H9 (cell line): ENCODE data around the gene ERMP1. TPM values are rescaled to one million over a fixed set of nuclear protein-coding genes. Genes with fewer than 3 reads are reported as not detected.

ENCODE experiments used
- DNase-seq: peaks from one replicate; pipeline ENCODE4 v3.0.0-alpha.2; 2017
- H2AFZ ChIP-seq: one replicate; pipeline ENCODE4 v1.6.1; 2013; ENCODE audit warnings: mild to moderate bottlenecking, low read length, control low read depth, moderate library complexity
- H2AK5ac ChIP-seq: 2 replicates; pipeline ENCODE4 v1.6.1; 2013; ENCODE audit warnings: low read length, control low read depth, mixed read lengths; ENCODE audit not compliant: insufficient read length
- H2BK120ac ChIP-seq: one replicate; pipeline ENCODE4 v1.6.1; 2013; ENCODE audit warnings: low read depth, mild to moderate bottlenecking, low read length, control low read depth, inconsistent platforms; ENCODE audit not compliant: poor library complexity, severe bottlenecking
- H2BK12ac ChIP-seq: 2 replicates; pipeline ENCODE4 v1.6.1; 2013; ENCODE audit warnings: low read length, control low read depth, mixed read lengths, low read depth; ENCODE audit not compliant: insufficient read length
- H2BK15ac ChIP-seq: 2 replicates; pipeline ENCODE4 v1.6.1; 2013; ENCODE audit warnings: low read depth, low read length, control low read depth
- H2BK20ac ChIP-seq: one replicate; pipeline ENCODE4 v1.6.1; 2013; ENCODE audit warnings: low read depth, mild to moderate bottlenecking, low read length, control low read depth, inconsistent platforms; ENCODE audit not compliant: poor library complexity, severe bottlenecking
- H2BK5ac ChIP-seq: 2 replicates; pipeline ENCODE4 v1.6.1; 2013; ENCODE audit warnings: low read length, control low read depth, mixed read lengths; ENCODE audit not compliant: insufficient read length
- H3K14ac ChIP-seq: 2 replicates; pipeline ENCODE4 v1.6.1; 2013; ENCODE audit warnings: low read length, control low read depth; ENCODE audit not compliant: insufficient read depth
- H3K18ac ChIP-seq: 2 replicates; pipeline ENCODE4 v1.6.1; 2013; ENCODE audit warnings: low read depth, mild to moderate bottlenecking, mixed read lengths, low read length, control low read depth; ENCODE audit not compliant: insufficient read length
- H3K23ac ChIP-seq: 2 replicates; pipeline ENCODE4 v1.6.1; 2013; ENCODE audit warnings: low read length, control low read depth, mixed read lengths, low read depth; ENCODE audit not compliant: insufficient read length
- H3K23me2 ChIP-seq: 2 replicates; pipeline ENCODE4 v1.6.1; 2013; ENCODE audit warnings: low read depth, mild to moderate bottlenecking, mixed read lengths, low read length, control low read depth; ENCODE audit not compliant: insufficient read length, poor library complexity, severe bottlenecking
- H3K27ac ChIP-seq: 2 replicates; pipeline ENCODE4 v1.5.1; 2013; ENCODE audit warnings: low read length, control low read depth, mixed read lengths, low read depth; ENCODE audit not compliant: insufficient read length
- H3K27me3 ChIP-seq: 2 replicates; pipeline ENCODE4 v1.6.1; 2013; ENCODE audit warnings: low read length, control low read depth, inconsistent platforms; ENCODE audit not compliant: insufficient read depth
- H3K4ac ChIP-seq: 2 replicates; pipeline ENCODE4 v1.6.1; 2013; ENCODE audit warnings: low read depth, mild to moderate bottlenecking, control low read depth, inconsistent platforms, low read length, moderate library complexity
- H3K4me1 ChIP-seq: 2 replicates; pipeline ENCODE4 v1.6.1; 2013; ENCODE audit warnings: low read length, control low read depth, inconsistent platforms; ENCODE audit not compliant: insufficient read depth
- H3K4me2 ChIP-seq: 2 replicates; pipeline ENCODE4 v1.6.1; 2013; ENCODE audit warnings: low read length, control low read depth, mixed read lengths; ENCODE audit not compliant: insufficient read length, insufficient read depth
- H3K56ac ChIP-seq: 2 replicates; pipeline ENCODE4 v1.6.1; 2013; ENCODE audit warnings: low read depth, mild to moderate bottlenecking, mixed read lengths, low read length, control low read depth; ENCODE audit not compliant: insufficient read length
- H3K79me1 ChIP-seq: 2 replicates; pipeline ENCODE4 v1.6.1; 2013; ENCODE audit warnings: low read depth, mild to moderate bottlenecking, moderate library complexity, low read length, control low read depth, inconsistent platforms; ENCODE audit not compliant: insufficient read depth, poor library complexity, severe bottlenecking
- H3K79me2 ChIP-seq: 2 replicates; pipeline ENCODE4 v1.6.1; 2013; ENCODE audit warnings: low read length, control low read depth, inconsistent platforms; ENCODE audit not compliant: insufficient read depth
- H3K9ac ChIP-seq: 2 replicates; pipeline ENCODE4 v1.6.1; 2013; ENCODE audit warnings: low read length, control low read depth, mixed read lengths; ENCODE audit not compliant: insufficient read length; ENCODE audit errors: extremely low read depth
- H3K9me3 ChIP-seq: one replicate; pipeline ENCODE4 v1.6.1; 2013; ENCODE audit warnings: low read depth, low read length, inconsistent platforms; ENCODE audit not compliant: control insufficient read depth
- H3T11ph ChIP-seq: one replicate; pipeline ENCODE4 v1.6.1; 2013; ENCODE audit warnings: mild to moderate bottlenecking, low read length, control low read depth, inconsistent platforms
- H4K20me1 ChIP-seq: one replicate; pipeline ENCODE4 v1.6.1; 2013; ENCODE audit not compliant: control insufficient read depth, insufficient read length, insufficient read depth
- H4K5ac ChIP-seq: 2 replicates; pipeline ENCODE4 v1.6.1; 2013; ENCODE audit warnings: low read depth, mild to moderate bottlenecking, mixed read lengths, low read length, control low read depth; ENCODE audit not compliant: insufficient read length
- H4K8ac ChIP-seq: replicated peaks from 2 replicates; pipeline ENCODE4 v1.6.1; 2013; ENCODE audit warnings: low read length, control low read depth, mixed read lengths, low read depth; ENCODE audit not compliant: insufficient read length
- H4K91ac ChIP-seq: 2 replicates; pipeline ENCODE4 v1.6.1; 2013; ENCODE audit warnings: low read depth, mild to moderate bottlenecking, moderate library complexity, mixed read lengths, low read length, control low read depth; ENCODE audit not compliant: insufficient read length
- H3K27ac Mint-ChIP-seq, 3 experiments: 2 replicates in 2 of 3; 3 replicates in 1 of 3; pipeline ENCODE4 v1.8.0; 2020 to 2021; ENCODE audit warnings: mixed read lengths in 3 of 3, mild to moderate bottlenecking in 1 of 3, moderate library complexity in 1 of 3
- H3K27me3 Mint-ChIP-seq: 2 replicates; pipeline ENCODE4 v1.8.0; 2021; ENCODE audit warnings: low read depth, mild to moderate bottlenecking, moderate library complexity, mixed read lengths
- H3K36me3 Mint-ChIP-seq, 3 experiments: 2 replicates in 2 of 3; 3 replicates in 1 of 3; pipeline ENCODE4 v1.8.0; 2020 to 2021; ENCODE audit warnings: low read depth in 3 of 3, mixed read lengths in 3 of 3; ENCODE audit not compliant: insufficient read depth in 1 of 3
- H3K4me1 Mint-ChIP-seq, 2 experiments: 2 replicates each; pipeline ENCODE4 v1.8.0; 2020; ENCODE audit warnings: mixed read lengths in 2 of 2
- H3K4me3 Mint-ChIP-seq, 2 experiments: 2 replicates in 1 of 2; 3 replicates in 1 of 2; pipeline ENCODE4 v1.8.0; 2020 to 2021; ENCODE audit warnings: mild to moderate bottlenecking in 2 of 2, mixed read lengths in 2 of 2, moderate library complexity in 1 of 2
- H3K9me3 Mint-ChIP-seq, 2 experiments: 2 replicates in 1 of 2; 3 replicates in 1 of 2; pipeline ENCODE4 v1.8.0; 2020; ENCODE audit warnings: mild to moderate bottlenecking in 2 of 2, mixed read lengths in 2 of 2, moderate library complexity in 1 of 2
- WGBS: extraction: QIAGEN DNeasy Blood & Tissue Kit; methylation state at CpG from one replicate; pipeline ENCODE4 v1.1.7; 2013; ENCODE audit warnings: missing lambda C conversion rate, low lambda C conversion rate, mixed read lengths; ENCODE audit not compliant: insufficient read length; ENCODE audit errors: extremely low coverage; 5-methylcytosine and 5-hydroxymethylcytosine counted together
- total RNA-seq: library from RNA; stranded (reverse); gene quantifications from 2 replicates; pipeline ENCODE4 v1.2.1, GENCODE V29; 2021
- TF ChIP-seq, protein P1 (sequence below): fragments of 200-600 bp; sonication (generic); conservative IDR thresholded peaks from 3 replicates; pipeline ENCODE4 v1.8.0; 2021; ENCODE audit warnings: antibody characterized with exemption, mild to moderate bottlenecking

ERMP1 gene
- total RNA-seq, 1 experiment from 2014 or later, result 20.2 TPM

- H3K4me1 Mint-ChIP-seq, result peaks cover 0 to 2% of the 10 kb centered on the region in 2 experiments; a peak in 2 of 4 replicates
- H3K27ac Mint-ChIP-seq, result no peak overlapping the region
- no peak overlapping the region for H2BK12ac ChIP-seq
- no peak overlapping the region for H3K27ac ChIP-seq
- H3K4me2 ChIP-seq, result no peak overlapping the region
- H3K27me3 ChIP-seq, result no peaks in the 10 kb centered on the region
- H4K8ac ChIP-seq, result no peak overlapping the region
- no peaks in the 10 kb centered on the region for H3K36me3 Mint-ChIP-seq
- no peak overlapping the region for H2BK15ac ChIP-seq
- DNase-seq, result no peak
- H3K23ac ChIP-seq, result no peak overlapping the region
- no peak overlapping the region for H3K56ac ChIP-seq
- no peaks in the 10 kb centered on the region for H3K9me3 ChIP-seq
- H4K5ac ChIP-seq, result no peak overlapping the region
- no peak overlapping the region for H3K9ac ChIP-seq
- no CpG with 5 or more reads among the region's 1 CpG for WGBS
- no peak overlapping the region for H3K18ac ChIP-seq
- no peak overlapping the region for H2BK20ac ChIP-seq
- no peak overlapping the region for H2BK5ac ChIP-seq
- no peaks in the 10 kb centered on the region for H3K4me1 ChIP-seq
- H3K23me2 ChIP-seq, result no peaks in the 10 kb centered on the region
- H2BK120ac ChIP-seq, result no peak overlapping the region
- no peaks in the 10 kb centered on the region for H3K79me1 ChIP-seq
- TF ChIP-seq, protein P1, sequence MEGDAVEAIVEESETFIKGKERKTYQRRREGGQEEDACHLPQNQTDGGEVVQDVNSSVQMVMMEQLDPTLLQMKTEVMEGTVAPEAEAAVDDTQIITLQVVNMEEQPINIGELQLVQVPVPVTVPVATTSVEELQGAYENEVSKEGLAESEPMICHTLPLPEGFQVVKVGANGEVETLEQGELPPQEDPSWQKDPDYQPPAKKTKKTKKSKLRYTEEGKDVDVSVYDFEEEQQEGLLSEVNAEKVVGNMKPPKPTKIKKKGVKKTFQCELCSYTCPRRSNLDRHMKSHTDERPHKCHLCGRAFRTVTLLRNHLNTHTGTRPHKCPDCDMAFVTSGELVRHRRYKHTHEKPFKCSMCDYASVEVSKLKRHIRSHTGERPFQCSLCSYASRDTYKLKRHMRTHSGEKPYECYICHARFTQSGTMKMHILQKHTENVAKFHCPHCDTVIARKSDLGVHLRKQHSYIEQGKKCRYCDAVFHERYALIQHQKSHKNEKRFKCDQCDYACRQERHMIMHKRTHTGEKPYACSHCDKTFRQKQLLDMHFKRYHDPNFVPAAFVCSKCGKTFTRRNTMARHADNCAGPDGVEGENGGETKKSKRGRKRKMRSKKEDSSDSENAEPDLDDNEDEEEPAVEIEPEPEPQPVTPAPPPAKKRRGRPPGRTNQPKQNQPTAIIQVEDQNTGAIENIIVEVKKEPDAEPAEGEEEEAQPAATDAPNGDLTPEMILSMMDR, result no peak
- H3K4ac ChIP-seq, result no peak overlapping the region
- H2AFZ ChIP-seq, result no peak overlapping the region
- H3K4me3 Mint-ChIP-seq, result no peak overlapping the region
- no peaks in the 10 kb centered on the region for H4K20me1 ChIP-seq
- no peak overlapping the region for H2AK5ac ChIP-seq
- H4K91ac ChIP-seq, result no peak overlapping the region
- no peaks in the 10 kb centered on the region for H3K79me2 ChIP-seq
- H3K14ac ChIP-seq, result no peak overlapping the region
- H3K27me3 Mint-ChIP-seq, result peaks cover 1% of the 10 kb centered on the region
- no peak overlapping the region for H3T11ph ChIP-seq
- no peaks in the 10 kb centered on the region for H3K9me3 Mint-ChIP-seq
Observed at GRCh38 chr9:5852987-5853386, 20.1 kb upstream of the ERMP1 start.
